Measurements from ENCODE around the gene TUBB1. TPM values are rescaled to one million over a fixed set of nuclear protein-coding genes. Genes with fewer than 3 reads are reported as not detected.

Gene TUBB1
- total and polyA plus RNA-seq, 2 of the 13 experiments (the other 11 are each of a cell fraction or from before 2014, with no cell fraction given) = 0.11 to 57.6 TPM

GRCh38 chr20:59042151-59042795, 23.0 kb downstream of the TUBB1 start, which contains the start of gene PRELID3B (continued):
- peak; percentile 75 for TF ChIP-seq ZNF574 (CRISPR knock-in tag; IDR thresholded peaks at IDR 0.05)
- no peak for TF ChIP-seq MBD4 (IDR thresholded peaks at IDR 0.05; ENCODE audit: borderline replicate concordance, low read length)
- TF ChIP-seq GPN1 (CRISPR knock-in tag; IDR thresholded peaks at IDR 0.05; ENCODE audit: borderline replicate concordance) = no peak
- TF ChIP-seq, protein P1, sequence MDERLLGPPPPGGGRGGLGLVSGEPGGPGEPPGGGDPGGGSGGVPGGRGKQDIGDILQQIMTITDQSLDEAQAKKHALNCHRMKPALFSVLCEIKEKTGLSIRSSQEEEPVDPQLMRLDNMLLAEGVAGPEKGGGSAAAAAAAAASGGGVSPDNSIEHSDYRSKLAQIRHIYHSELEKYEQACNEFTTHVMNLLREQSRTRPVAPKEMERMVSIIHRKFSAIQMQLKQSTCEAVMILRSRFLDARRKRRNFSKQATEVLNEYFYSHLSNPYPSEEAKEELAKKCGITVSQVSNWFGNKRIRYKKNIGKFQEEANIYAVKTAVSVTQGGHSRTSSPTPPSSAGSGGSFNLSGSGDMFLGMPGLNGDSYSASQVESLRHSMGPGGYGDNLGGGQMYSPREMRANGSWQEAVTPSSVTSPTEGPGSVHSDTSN (CRISPR knock-in tag; IDR thresholded peaks at IDR 0.05) = no peak
- TF ChIP-seq ZNF891 (CRISPR knock-in tag; IDR thresholded peaks at IDR 0.05) = peak; percentile 84
- TF ChIP-seq ZBTB21 (CRISPR knock-in tag; IDR thresholded peaks at IDR 0.05) = no peak
- 0 out of 2 replicates have a peak, but pooled peaks have one; percentile 74 for TF ChIP-seq ZNF296 (CRISPR knock-in tag; conservative IDR thresholded peaks at IDR 0.05)
- no peak for TF ChIP-seq FOXA3 (CRISPR knock-in tag; IDR thresholded peaks at IDR 0.05)
- TF ChIP-seq SALL1 (CRISPR knock-in tag; IDR thresholded peaks at IDR 0.05) = peak; percentile 74; the same call in 1 of the 2 replicates
- TF ChIP-seq ZNF83 (CRISPR knock-in tag; IDR thresholded peaks at IDR 0.05; ENCODE audit: borderline replicate concordance) = no peak
- no peak; the same call in 1 of the 2 replicates for TF ChIP-seq GLI4 (CRISPR knock-in tag; IDR thresholded peaks at IDR 0.05; ENCODE audit: borderline replicate concordance)
- peak; percentile 27 for TF ChIP-seq HNRNPLL (IDR thresholded peaks at IDR 0.05; ENCODE audit: low read depth, low read length, poor library complexity, severe bottlenecking)
- TF ChIP-seq RARG (CRISPR knock-in tag; IDR thresholded peaks at IDR 0.05; ENCODE audit: low read depth) = no peak
- no peak for TF ChIP-seq ZNF382 (CRISPR knock-in tag; IDR thresholded peaks at IDR 0.05; ENCODE audit: borderline replicate concordance)
- peak; percentile 80; the same call in 1 of the 2 replicates for TF ChIP-seq YEATS4 (CRISPR knock-in tag; IDR thresholded peaks at IDR 0.05; ENCODE audit: borderline replicate concordance)
- no peak for TF ChIP-seq ZSCAN22 (CRISPR knock-in tag; IDR thresholded peaks at IDR 0.05)
- TF ChIP-seq, protein P2, sequence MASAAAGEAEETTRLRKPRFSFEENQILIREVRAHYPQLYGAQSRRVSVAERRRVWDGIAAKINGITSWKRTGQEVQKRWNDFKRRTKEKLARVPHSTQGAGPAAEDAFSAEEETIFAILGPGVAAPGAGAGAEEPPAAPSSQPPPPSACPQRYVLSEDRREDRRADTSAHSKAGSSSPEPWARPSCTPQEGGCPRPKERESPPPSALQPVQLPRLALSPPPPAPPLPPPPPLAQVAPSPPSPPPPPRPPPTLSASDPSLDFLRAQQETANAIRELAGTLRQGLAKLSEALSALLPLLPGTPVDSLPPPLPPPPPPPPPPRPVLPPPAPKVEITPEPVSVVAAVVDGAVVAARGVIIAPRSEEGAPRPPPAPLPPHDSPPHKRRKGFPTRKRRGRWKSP (CRISPR knock-in tag; IDR thresholded peaks at IDR 0.05) = no peak
- no peak for TF ChIP-seq PHF5A (CRISPR knock-in tag; IDR thresholded peaks at IDR 0.05; ENCODE audit: low read depth, unreplicated experiment)
- TF ChIP-seq, protein P3, sequence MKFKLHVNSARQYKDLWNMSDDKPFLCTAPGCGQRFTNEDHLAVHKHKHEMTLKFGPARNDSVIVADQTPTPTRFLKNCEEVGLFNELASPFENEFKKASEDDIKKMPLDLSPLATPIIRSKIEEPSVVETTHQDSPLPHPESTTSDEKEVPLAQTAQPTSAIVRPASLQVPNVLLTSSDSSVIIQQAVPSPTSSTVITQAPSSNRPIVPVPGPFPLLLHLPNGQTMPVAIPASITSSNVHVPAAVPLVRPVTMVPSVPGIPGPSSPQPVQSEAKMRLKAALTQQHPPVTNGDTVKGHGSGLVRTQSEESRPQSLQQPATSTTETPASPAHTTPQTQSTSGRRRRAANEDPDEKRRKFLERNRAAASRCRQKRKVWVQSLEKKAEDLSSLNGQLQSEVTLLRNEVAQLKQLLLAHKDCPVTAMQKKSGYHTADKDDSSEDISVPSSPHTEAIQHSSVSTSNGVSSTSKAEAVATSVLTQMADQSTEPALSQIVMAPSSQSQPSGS (CRISPR knock-in tag; IDR thresholded peaks at IDR 0.05) = 0 out of 2 replicates have a peak, but pooled peaks have one; percentile 17
- TF ChIP-seq ZNF569 (CRISPR knock-in tag; IDR thresholded peaks at IDR 0.05; ENCODE audit: borderline replicate concordance) = no peak
- TF ChIP-seq, protein P4, sequence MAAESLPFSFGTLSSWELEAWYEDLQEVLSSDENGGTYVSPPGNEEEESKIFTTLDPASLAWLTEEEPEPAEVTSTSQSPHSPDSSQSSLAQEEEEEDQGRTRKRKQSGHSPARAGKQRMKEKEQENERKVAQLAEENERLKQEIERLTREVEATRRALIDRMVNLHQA (CRISPR knock-in tag; IDR thresholded peaks at IDR 0.05) = no peak
- TF ChIP-seq ZNF678 (CRISPR knock-in tag; IDR thresholded peaks at IDR 0.05) = peak; percentile 58; the same call in 1 of the 2 replicates
- no peak for TF ChIP-seq ZFP36 (IDR thresholded peaks at IDR 0.05; ENCODE audit: borderline replicate concordance, low read depth, low read length, partially characterized antibody)
